GM21825 (cell line): Measurements from ENCODE around the gene GNB1.

ENCODE experiments used
- ATAC-seq: cut with Tn5 transposase; IDR thresholded peaks from one replicate; pipeline ENCODE4 v1.9.1; 2021; ENCODE audit warnings: mild to moderate bottlenecking, moderate library complexity; ENCODE audit not compliant: unreplicated experiment

GNB1 gene

DNA sequence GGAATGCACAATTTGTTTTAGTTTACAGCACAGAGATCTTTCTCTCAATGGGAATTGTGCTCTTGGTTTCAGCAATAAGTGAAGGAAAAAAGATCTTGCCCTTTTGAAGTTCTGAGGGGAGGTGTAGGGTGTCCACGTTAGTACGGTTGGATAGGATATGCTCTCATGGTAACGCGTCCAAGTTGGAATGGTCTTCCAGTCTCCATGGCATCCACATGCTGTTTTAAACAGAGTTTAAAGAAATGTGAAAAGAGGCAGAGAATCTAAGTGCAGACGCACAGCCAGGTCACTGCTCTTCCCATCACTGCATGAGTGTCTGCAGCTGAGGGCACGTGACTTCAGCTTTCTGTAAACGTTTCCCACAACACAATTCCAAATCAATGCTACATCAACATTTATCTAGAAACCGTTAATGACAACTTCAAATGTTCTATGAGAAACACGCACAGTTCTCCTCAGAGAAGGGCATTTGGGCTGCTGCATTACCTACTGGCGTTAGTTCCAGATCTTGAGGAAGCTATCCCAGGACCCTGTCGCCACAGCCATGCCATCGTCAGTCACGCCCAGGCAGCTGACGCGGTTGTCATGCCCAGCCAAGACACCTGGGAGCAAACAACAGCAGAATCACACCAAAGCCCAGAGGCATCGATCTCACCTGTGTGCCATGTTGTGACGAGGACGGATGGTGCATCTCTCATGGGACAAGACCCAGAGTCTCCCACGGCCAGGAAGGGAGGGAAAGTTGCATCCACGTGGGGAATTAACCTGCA, 103.9 kb downstream of the GNB1 start:
- ATAC-seq, result no peak

- no peak for ATAC-seq
Observed at GRCh38 chr1:1785666-1786065, 105.2 kb downstream of the GNB1 start.

GRCh38 chr1:1784933-1785332, 106.0 kb downstream of the GNB1 start:
- ATAC-seq, result no peak

- ATAC-seq, result no peak
Observed at GRCh38 chr1:1783320-1783719, 107.6 kb downstream of the GNB1 start.

- no peak for ATAC-seq
Observed at GRCh38 chr1:1782399-1783221, 108.3 kb downstream of the GNB1 start.

DNA sequence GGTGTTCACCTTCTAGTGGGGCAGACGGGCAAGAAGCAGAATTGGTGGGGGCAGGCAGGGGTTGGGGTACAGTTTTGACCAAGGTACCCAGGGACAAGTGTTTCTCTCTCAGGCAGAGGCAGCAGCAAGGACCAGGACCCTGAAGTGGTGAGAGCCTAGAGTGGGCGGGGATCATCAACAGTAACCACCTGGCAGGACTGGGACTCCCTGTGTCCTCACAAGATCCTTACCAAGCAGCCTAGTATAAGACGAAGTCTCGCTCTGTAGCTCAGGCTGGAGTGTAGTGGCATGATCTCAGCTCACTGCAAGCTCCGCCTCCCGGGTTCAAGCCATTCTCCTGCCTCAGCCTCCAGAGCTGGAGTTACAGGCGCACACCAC, 109.4 kb downstream of the GNB1 start:
- no peak for ATAC-seq

DNA sequence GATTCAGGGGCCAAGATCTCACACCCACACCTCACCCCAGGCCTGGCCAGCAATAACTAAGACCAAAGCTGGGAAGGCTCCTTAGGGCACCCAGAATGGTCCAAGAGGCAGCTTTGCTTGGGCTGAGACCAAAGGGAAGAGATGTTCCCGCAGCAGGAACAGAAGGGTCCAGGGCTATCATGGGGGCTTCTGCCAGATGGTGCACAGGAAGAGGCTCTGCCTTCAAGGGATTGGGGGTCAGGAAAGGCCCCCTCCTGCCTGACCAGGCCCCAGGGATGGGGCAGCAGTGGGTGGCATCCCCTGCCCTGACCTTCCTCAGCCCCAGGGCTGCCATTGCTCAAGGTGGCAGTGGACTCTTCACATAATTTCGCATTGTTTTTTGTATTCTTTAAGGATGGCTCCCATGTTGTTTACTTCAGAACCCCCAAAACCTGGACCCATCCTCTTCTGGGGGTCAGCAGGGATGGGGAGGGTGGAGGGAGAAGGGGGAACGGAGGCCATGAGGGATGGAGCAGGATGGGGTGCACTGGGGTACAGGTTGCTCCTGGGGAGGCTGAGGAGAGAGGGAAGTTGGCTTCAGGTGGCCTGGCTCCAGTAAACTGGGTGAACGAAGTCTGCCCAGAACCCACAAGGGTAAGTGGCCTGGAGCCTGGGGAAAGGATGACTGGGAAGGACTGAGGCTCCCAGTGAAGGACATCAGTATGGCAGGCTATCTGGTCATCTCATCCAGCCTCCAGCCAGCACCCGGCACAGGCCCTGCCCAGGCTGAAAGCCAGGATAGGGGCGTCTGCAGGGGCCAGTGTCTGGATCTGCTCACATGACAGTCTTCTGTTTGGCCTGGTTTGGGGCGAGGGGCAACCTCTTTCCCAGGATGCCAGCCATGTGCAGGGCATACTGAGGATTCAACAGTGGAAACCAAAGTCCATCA, 110.0 kb downstream of the GNB1 start:
- ATAC-seq, result no peak

GRCh38 chr1:1779691-1780597, 110.9 kb downstream of the GNB1 start:
- ATAC-seq, result peak; percentile 22

- ATAC-seq, result no peak
Observed at GRCh38 chr1:1779320-1779675, 111.6 kb downstream of the GNB1 start.

DNA sequence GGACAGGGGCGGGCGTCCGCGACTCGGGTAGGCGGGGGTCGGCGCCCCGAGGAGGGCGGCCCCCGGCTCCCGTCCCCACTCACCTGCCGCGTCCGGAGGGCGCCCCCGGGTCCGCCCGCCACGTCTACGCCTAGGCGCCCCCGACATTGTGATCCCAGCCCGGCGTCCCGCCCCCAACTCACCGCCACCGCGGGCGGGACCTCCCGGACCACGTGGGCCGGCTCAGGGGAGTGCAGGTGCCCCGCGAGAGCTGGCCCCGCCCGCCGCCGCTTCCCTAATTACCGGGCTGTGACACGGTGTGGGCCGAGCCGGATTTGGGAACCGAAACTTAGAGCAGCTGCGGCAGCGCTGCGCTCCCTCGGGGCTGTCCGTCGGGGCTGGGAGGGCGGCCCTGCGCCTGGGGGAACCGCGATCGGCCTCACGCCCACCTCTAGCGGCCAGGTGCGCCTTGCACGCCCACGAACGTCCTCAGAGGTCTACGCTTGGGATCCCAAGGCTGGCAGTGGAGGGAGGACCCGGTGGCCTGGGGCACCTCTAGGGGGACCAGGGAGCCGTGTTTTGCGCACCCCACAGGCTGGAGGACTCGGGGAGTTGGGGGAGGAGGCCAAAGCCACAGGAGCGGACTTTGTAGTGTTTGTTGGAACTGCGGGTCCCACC, 112.1 kb downstream of the GNB1 start:
- peak; percentile 55 for ATAC-seq

GRCh38 chr1:1777950-1778662, 112.8 kb downstream of the GNB1 start, which contains the start of gene NADK:
Gene NADK (minus strand): TSS chr1:1778470. CDS start chr1:1765406, 13,064 bp downstream.
- ATAC-seq, result peak; percentile 24

DNA sequence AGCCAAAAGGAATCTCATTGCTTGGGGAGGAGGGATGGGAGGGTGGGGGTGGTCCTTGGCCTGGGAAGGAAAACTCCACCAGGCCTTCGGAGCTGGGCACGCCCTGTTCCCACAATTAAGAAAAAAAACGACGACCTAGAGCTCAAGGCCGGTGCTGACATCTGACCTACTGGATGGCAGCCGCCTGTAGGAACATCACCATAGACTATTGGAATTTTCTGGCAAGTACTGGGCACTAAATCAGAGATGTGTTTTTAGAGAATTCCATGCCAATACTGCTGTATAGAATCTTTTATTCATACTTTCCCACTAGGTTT, 113.3 kb downstream of the GNB1 start:
- ATAC-seq, result no peak

GRCh38 chr1:1776672-1777582, 114.0 kb downstream of the GNB1 start:
- no peak for ATAC-seq

GRCh38 chr1:1775327-1776226, 115.3 kb downstream of the GNB1 start:
- ATAC-seq, result no peak

GRCh38 chr1:1773874-1774273, 117.0 kb downstream of the GNB1 start:
- no peak for ATAC-seq

DNA sequence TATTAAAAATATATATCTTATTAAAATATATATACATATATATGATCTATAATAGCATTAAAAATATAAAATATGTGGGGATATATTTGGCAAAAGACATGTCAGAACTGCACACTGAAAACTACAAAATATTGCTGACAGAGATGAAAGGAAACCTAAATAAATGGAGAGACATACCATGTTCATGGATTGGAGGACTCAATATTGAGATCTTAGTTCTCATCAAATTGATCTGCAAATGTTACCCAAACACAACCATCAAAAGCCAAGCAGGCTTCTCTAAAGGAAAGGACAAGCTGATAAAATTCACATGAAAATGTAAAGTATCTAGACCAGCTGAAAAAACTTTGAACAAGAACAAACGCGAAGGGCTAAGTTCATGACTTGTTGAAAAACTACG, 119.8 kb downstream of the GNB1 start:
- ATAC-seq, result no peak

DNA sequence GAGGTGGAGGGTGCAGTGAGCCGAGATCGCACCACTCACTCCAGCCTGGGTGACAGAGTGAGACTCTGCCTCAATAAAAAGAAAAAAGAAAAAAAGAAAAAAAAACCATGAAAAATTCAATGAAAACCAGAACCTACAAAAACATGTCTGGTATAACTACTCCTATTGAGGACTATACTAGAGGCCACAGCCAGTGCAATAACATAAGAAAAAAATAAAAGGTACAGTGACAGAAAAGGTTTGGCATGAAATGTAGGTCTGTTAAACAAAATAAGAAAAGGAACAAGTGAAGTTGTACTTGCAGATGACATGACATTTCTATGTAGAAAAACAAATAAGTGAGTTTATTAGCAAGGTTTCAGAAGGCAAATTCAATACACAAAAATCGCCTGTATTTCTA, 120.8 kb downstream of the GNB1 start:
- no peak for ATAC-seq
